H1 (cell line): ENCODE results near the gene KPNA4. TPM values are rescaled to one million over a fixed set of nuclear protein-coding genes. Genes with fewer than 3 reads are reported as not detected.

ENCODE experiments used
- RXRA ChIP-seq: IDR thresholded peaks from 2 replicates; pipeline ENCODE4 v1.6.1; 2011; ENCODE audit warnings: low read depth, mild to moderate bottlenecking, low read length, moderate library complexity; ENCODE audit not compliant: insufficient read depth
- SP4 ChIP-seq: IDR thresholded peaks from 2 replicates; pipeline ENCODE4 v1.6.1; 2012; ENCODE audit warnings: low read length, inconsistent platforms
- SRF ChIP-seq: IDR thresholded peaks from 2 replicates; pipeline ENCODE4 v1.6.1; 2011; ENCODE audit warnings: mild to moderate bottlenecking, low read depth, low read length, moderate library complexity
- TBP ChIP-seq: IDR thresholded peaks from 2 replicates; pipeline ENCODE4 v1.6.1; 2011; ENCODE audit warnings: low read depth, low read length, improper control_type of control experiment
- polyA plus RNA-seq, 7 experiments: library from polyadenylated mRNA; depleted of rRNA in 3 of 7; stranded (reverse) in 5 of 7; unstranded in 2 of 7; fragments of >200 nt in 5 of 7; fragments of 200-250 nt in 2 of 7; gene quantifications; 1 replicate in 5 of 7; 2 replicates in 1 of 7; 4 replicates in 1 of 7; pipeline versions ENCODE4 v1.2.1 to v1.2.3, GENCODE V29; 2011 to 2013; ENCODE audit warnings: missing spikeins in 2 of 7, mixed read lengths in 2 of 7
- total RNA-seq: library from RNA; stranded (reverse); fragmentation: NEBNext Ultra II Directional; extraction: Animal tissue kit (Norgen Biotek cat#: 25700); gene quantifications from 2 replicates; pipeline ENCODE4 v1.2.1, GENCODE V29; 2021

Gene KPNA4
- total and polyA plus RNA-seq, 2 of the 8 experiments (the other 6 are each of a cell fraction or from before 2014, with no cell fraction given), result 13.2 to 81.9 TPM

DNA sequence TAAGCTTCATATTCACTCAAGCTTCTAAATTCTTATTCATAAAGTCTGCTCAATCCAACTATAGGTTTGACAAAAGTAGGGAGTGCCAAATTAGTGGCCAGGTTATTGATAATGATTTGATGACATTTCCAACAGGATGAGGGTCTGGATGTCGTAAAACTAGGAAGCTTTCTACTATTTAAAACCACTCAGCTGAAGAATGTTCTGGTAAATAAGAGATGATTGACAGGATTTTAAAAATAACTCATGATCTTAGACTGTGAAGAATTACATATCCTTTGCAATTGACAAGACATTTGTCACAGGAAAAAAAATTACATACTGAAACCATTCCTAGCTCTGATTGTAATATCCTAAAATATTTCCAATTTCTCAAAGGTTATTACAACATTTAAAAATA is 100.4 kb downstream of the KPNA4 start (continued):
- TF ChIP-seq TBP (no peak), RXRA (no peak), SP4 (no peak), SRF (no peak)
